OCI-M2 (cell line): ENCODE measurements around the gene DYNLT3.

Source experiments
- DNase-seq: peaks from one replicate; lab custom pipeline; 2025; ENCODE audit not compliant: unreplicated experiment; lab: John Stamatoyannopoulos, UW

DYNLT3 gene, protein sequence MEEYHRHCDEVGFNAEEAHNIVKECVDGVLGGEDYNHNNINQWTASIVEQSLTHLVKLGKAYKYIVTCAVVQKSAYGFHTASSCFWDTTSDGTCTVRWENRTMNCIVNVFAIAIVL

DNA sequence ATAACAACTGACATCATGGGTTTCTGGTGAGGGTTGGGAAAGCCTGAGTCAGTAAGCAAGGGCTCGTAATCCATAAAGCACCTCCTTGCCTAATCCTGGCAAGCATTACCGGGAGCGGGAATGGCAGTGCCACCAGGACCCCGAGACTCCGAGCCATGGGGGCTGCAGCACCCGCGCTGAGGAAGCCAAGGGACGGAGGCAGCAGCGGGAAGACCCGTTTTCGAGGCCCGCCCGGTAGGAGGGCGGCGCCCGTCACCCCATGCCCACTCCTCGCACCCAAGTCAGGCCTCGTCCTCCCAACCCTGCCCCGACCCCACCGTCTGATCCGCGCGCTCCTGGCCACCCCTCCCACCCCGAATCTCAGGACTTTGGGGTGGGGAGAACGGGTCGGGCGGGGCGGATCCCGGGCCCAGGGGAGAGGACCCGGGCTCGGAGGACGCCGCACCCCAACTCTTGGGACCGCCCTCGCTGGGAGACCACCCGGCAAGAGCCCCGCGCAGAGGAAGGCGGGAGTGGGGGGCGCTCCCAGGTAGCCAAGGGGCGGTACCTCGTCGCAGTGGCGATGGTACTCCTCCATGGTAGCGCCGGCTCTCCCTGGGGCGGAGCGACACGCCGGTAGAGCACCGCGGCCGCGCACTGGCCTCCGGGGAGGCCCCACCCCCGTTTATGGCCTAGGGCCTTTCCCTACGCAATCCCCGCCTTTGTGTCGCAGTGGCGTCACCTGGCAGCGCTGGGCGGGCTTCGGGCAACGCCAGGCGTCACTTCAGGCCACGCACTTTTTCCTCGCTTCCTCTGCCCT, at the start of gene DYNLT3:
DYNLT3 (minus strand) TSS at position 638 of the 799 bp plus-strand sequence; CDS start at position 577, 61 bp downstream.
- DNase-seq, result no peak

DNA sequence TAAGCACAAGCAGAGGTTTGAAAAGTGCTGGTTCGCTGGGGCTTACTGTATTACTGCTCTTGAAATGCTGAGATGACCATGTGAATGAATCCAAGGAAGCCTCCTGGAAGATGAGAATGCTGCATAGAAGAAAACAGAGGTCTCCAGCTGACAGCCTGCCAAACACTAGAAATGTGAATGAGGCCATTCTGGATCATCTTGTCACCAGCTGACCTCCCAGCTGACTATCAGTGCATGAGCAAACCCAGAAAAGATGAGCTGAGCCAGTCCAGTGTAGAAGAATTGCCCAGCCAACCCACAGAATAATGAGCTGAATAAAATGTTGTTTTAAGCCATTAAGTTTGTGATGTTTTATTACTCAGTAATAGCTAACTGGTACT, 49.1 kb upstream of the DYNLT3 start:
- DNase-seq, result no peak

DNA sequence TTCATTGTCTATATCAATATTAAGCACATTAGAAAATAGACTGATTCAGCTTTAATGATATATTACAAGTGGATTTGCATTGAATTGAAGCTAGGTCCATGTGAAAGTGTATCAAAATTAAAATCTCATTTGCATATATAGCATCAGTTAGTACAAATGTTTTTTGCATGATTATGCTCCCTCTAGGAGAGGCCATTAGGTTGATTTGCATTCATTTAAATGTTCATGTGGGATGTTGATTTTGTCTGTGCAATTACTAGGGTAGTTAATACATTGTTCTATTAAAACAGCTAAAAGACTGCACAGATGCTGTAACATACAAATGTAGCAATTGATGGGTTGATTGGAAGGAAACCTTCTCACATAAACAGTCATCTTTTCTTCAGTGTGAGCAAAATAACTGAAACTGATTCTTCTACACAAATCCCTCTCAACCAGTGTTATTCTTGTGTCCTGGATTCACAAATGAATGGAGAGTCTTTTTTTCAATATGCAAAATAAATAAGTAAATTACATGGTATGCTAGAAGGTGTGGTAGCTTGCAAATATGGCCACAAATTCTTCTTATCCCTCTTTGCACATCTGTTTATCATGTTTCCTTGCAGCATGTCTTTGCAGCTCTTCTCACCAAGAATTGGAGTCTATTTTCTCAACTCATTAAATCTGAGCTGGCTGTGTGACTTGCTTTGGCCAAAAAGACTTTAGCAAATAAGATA, 48.6 kb upstream of the DYNLT3 start:
- DNase-seq, result no peak

DNA sequence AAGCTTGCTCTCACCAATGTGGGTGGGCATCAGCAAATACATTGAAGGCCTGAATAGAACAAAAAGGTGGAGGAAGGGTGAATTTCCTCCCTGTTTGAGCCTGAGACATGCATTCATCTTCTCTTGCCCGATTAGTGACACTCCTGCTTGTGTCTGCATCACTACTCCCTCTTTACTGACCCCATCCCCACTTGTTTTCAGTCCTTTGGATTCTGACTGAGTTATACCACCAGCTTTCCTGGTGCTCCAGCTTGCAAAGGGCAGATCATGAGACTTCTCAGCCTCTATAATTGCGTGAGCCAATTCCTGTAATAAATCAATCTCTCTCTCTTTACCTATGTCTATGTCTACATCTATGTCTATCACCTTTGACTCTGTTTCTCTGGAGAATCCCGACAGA, 47.4 kb upstream of the DYNLT3 start:
- DNase-seq, result no peak

DNA sequence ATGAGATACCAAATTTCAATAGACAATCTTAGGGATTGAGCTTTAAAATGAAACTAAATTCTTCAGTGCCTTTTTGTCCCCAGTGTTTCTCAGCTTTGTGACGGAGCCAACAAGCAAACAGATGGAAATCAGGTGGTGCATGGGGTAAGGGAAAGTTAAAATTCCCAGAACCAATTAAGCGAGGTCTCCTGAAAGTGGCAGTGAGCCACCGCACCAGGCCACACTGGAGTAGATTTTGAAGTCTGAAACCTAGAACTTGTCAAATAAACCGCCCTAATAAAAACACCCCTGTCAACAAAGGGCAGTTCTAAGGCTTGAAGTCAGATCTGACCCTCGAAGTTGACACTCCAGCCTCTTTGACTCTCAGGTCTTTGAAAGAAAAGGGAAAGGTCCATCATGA, 40.6 kb upstream of the DYNLT3 start:
- no peak for DNase-seq

DNA sequence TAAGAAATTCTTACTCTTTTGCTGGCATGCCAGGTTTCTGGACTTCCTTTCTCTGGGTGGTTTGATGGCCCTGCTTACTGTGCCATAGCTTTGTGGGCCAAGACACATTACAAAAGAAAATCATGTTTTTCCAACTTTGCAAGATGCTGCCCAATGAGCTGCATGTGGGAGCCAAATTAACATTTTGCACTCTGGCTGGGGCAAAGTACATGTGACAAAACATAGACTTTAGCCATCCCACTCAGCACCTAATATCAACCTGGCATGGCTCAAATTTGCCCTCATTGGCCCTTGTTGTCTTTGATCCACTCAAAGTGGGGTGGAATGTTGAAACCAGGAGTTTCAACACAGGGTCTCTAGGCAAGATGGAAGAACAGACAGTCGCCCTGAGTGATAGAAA, 40.0 kb upstream of the DYNLT3 start:
- DNase-seq, result no peak

DNA sequence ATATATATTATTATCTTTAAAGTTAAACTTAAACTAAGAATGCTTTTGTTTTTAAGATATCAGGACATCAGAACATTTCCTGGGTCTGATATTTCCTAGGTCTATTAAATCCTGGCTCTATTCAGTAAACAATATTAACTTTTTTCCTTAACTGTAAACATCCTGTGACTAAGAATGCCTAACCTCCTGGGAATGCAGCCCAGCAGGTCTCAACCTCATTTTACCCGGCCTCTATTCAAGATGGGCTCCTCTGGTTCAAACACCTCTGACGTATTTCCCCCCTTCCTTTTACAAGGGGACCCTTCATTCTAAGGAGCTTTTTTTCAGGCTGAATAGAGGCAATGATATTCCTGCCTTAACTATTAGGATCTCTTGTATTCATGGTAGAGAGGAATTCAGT, 35.8 kb upstream of the DYNLT3 start:
- DNase-seq, result no peak

DNA sequence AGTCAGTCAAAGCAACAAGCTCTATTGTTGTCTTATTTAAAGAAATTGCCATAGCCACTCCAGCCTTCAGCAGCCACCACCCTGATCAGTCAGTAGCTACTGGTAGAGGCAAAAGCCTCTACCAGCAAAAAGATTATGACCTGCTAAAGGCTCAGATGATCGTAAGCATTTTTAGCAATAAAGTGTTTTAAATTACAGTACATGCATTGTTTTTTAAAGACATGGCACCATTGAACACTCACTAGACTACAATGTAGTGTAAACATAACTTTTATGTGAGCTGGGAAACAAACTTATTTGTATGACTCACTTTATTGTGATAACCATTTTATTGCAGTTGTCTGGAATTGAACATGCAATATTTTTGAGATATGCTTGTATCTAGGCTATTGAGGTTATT, 32.3 kb upstream of the DYNLT3 start:
- no peak for DNase-seq

DNA sequence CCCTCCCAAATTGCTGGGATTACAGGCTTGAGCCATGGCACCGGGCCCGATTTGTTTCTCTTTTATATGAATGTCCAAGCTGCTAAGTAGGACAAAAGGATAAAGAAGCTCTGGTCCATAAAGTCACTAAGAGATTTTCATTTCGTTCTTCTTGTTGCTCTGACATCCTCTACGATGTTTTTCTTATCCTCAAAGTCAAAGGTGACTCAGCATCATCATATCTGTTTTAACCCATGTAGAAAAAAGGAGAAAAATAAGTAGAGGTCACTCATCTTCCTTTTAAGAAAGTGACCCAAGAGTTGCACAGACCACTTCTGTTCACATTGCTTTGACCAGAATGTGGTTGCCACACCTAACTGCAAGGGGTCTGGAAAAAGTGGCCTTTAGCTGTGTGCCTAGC, 29.3 kb upstream of the DYNLT3 start:
- no peak for DNase-seq

DNA sequence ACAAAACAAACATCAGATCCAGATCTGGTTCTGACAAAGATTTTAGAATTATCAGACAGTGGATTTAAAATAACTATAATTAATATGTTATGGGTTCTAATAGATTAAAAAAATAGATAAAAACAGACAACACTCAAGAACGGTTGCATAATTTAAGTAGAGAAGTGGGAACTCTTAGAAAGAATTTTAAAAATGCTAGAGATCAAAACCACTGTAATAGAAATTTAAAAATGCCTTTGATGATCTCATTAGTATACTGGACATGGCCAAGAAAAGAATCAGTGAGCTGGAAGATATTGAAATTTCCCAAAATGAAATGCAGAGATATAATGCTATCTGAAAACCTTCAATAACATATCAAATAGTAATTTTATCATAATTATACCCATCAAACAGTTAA, 28.3 kb upstream of the DYNLT3 start:
- no peak for DNase-seq

DNA sequence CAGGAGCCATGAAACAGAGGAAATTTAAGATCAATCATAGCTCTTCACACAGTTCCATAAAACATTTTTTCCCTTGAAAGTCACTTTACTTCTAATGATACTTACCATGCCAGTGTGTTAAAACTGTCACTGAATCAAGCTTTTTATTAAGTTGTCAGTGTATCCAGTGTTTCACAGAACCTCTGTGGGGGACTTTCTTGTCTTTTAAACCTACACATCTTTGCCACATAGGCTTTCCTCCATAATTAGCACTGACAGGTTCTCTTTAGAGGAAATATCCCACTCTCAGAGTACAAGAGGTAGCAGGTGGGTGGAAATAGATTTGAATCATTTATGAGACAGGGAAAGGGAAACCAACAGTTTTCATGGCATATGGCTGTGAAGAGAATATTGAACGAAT, 25.8 kb upstream of the DYNLT3 start:
- no peak for DNase-seq

DNA sequence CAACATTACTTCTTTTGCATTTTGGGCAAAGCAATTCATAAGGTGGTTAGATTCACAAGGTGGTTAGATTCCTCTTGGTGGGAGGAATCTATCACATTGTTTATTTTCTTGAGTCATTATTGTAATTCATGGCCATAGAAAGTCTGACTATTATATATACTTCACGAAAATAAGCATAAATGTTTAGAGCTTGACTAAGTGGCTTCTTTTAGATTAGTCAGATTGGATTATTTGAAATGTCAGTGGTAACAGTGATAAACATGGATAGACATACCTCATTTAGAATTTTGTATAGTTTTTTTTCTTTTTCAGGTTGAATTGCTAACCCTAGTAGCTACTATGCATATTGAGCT, 24.9 kb upstream of the DYNLT3 start:
- no peak for DNase-seq

DNA sequence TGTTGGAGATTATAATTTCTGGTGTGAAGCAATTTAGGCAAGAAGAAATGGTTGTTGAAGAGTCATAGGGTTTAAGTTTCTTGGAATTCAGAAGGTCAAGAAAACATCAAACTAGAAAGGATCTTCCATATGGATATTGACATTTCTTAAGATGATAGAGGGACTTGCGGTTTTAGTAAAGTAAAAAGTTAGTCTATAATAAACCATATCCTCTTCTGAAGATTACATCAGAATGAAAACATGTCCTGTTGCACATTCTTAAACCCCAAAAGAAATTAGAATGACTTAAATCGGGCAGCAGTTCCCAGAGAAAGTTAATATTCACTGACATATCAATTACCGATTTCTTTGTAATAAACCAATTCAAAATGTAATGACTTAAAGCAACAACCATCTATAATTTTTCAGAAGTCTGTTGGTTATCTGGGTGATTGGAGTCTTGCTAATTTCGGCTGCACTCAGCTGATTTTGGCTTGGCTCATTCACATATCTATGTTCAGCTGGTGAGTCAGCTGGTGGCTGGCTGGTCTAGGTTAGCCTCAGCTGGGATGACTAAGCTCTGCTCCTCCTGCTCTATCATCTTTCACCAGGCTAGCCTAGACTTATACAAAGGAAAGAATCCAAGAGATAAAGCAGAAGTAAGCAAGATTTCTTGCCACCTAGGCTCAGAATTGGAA, 24.4 kb upstream of the DYNLT3 start:
- peak; percentile 36 for DNase-seq

DNA sequence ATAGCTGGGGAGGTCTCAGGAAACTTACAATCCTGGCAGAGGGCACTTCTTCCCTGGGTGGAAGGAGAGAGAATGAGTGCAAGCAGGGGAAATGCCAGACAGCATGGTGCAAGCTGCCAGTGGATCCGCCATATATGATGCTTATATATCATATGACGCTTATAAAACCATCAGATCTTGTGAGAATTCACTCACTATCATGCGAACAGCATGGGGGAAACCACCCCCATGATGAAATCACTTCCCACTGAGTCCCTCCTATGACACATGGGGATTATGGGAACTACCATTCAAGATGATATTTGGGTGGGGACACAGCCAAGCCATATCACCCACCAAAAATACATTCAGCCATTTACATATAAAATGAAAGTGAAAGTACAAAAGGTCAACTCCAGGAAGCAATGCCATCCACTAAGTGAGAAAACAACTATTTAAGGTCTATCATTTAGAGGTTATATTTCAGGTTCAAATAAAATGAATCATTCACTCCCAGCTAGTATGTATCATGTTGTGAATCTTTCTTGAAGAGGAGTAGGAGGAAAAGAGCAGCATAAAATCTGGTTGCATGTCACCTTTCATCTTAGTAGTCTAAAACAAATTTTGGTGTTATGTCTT, 20.3 kb upstream of the DYNLT3 start:
- no peak for DNase-seq

DNA sequence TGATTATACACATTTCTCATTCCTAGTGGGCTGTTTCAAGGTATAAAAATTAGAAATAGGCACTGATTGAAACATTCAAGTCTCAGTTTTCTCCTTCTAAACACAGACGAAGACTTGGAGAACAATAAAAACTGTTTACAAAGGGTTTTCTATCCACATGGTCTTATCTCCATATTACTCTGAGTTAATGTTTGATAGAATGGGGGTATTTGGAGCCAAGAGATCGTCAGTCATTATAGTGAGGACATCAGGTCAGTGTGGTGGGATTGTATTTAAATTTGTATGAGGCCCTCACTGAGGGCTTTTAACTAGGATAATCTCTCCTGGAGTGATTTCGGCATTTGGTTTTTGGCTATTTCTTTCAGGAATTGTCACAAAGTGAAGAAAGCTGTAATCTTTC, 16.4 kb upstream of the DYNLT3 start:
- DNase-seq, result no peak

DNA sequence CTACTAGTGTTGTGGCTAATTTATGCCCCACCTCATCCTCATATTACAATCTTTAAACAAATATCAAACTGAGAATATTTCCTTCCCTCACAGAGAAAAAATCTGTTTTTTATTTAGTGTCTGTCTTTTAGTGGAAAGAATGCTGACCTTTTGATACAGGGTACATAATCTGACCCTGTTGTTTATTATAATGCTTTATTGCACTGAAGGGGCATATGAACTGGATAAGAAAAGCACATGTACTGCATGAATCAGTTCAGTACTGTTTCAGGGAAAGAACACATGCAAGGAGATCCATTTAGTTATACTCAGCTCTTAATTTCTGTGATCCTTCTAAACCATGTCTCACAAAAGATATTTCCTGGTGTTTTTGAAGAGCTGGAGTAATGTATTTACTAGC, 15.5 kb upstream of the DYNLT3 start:
- DNase-seq, result no peak

DNA sequence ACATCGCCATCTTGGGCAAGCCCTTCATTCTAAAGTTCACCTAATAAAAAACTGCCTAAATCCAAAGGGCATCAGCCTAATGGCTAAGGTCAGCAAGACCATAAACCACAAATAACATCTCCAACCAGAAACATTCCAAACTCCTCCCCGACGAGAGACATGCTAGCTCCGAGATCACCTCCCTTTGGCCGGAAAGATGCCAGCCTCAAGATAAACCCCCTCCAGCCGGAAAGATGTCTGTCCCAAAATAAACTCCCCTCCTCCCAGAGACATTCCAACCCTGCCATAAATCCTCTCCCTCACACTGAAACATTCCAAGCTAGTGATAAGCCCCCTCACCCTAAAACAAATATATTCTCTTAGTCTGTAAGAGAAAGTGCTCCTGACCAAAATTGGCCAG, 13.3 kb upstream of the DYNLT3 start:
- DNase-seq, result no peak

DNA sequence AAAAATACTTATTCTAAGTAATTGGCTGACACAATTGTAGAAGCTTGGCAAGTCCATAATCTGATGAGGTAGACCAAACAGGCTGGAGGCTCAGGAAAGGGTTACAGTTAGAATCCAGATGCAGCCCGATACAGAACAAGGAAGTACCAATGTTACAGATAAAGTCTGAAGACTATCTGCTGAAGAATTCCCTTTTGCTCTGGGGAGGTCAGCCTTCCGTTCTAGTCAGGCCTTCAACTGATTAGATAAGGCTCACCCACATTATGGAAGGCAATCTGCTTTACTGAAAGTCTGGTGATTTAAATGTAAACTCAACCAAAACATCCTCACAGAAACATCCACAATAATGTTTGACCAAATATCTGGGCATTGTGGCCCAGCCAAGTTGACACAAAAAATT, 7.4 kb upstream of the DYNLT3 start:
- no peak for DNase-seq

DNA sequence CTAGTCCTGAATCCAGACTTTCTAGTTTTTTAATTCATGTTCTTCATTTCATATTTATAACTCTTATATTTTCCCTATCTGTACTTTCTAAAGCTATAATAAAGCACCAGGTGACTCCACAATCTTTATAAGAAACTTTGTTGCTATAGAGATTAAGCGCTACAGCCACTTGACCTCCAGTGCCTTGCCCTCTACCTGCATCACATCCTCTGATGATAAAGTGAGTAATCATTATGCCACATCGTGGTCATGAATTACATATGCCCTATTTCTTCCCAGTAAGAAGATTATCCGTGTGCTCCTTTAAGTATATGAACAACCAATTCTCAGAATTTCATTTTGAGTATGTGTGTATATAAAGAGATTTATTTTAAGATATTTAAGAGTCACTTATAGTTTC, 6.8 kb upstream of the DYNLT3 start:
- DNase-seq, result no peak

DNA sequence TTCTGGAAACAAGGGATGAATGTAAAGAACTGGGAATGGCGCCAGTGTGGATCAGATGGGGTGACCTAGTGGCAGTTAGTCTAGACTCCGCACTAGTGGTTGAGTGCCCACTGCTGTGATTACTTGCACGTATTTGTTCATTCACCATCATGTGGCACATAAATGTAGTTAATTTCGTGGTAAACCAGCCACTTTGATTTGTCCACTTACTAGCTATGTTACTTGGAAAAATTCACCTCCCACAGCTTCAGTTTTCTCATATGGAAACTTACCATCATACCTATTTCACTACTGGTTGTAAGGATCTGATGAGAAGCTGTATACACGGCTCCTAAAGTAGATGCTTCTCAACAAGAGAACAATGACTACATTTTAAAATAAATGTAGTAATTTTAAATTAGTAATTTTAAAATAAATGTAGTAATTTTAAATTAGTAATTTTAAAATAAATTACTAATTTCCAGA, 394 bp upstream of the DYNLT3 start:
- DNase-seq, result no peak

DNA sequence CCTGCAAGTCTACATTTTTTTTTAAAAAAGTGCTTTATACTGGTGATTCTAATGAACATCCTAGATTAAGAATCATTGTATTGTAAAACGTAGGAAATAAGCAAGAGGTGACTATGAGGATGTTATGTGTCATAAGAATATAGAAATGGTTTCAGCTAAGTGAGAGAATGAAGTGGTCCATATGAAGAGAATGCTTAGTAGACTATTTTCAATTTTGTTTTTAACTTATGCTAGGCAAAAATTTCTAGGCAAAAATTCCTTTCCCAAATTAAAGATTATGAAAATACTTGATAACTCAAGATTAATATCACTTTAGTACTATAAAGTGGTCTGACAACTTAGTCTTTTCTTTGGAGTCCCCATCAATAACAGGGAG, 825 bp downstream of the DYNLT3 start:
- DNase-seq, result no peak

DNA sequence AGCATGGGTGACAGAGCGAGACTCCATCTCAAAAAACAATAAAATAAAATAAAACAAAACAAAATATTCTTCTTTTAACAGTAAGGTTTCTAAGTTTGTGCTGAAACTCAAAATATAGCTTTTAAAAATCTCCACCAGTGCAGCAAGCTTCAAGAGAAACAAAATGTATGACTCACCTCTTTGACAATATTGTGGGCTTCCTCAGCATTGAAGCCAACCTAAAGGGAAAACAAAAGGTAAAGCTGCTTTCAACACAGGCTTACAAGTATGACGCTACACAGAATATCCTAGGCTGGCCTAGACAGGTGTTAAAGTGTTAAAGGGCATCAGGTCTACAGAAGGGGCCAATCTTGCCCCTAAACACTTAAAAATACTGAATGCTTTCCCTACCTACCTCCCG, 1.2 kb downstream of the DYNLT3 start:
- no peak for DNase-seq
